Spleen (tissue), 11 donors: ENCODE measurements around the gene GSG1L. TPM values are rescaled to one million over a fixed set of nuclear protein-coding genes. Genes with fewer than 3 reads are reported as not detected.

ENCODE experiments used
- DNase-seq: peaks from one replicate; pipeline ENCODE4 v3.0.0-alpha.2; 2020
- H3K27ac ChIP-seq, 8 donors: fragments of 200-600 bp; sonication (generic) in 7 of 8; 1 replicate in 4 of 8; 2 replicates in 4 of 8; pipeline versions ENCODE4 v1.5.0 to v1.8.0; 2016 to 2021; ENCODE audit warnings: inconsistent platforms in 4 of 8, mild to moderate bottlenecking in 4 of 8, moderate library complexity in 1 of 8
- H3K27me3 ChIP-seq, 7 donors: fragments of 200-600 bp; sonication (generic) in 6 of 7; replicated peaks in 1 of 7; 1 replicate in 4 of 7; 2 replicates in 3 of 7; pipeline versions ENCODE4 v1.5.0 to v1.8.0; 2016 to 2021; ENCODE audit warnings: inconsistent platforms in 3 of 7, mild to moderate bottlenecking in 1 of 7
- H3K36me3 ChIP-seq, 6 donors: fragments of 200-600 bp; sonication (generic) in 5 of 6; 1 replicate in 4 of 6; 2 replicates in 2 of 6; pipeline versions ENCODE4 v1.5.0 to v1.8.0; 2016 to 2021; ENCODE audit warnings: inconsistent platforms in 2 of 6
- H3K4me1 ChIP-seq, 6 donors: fragments of 200-600 bp; sonication (generic) in 5 of 6; 1 replicate in 3 of 6; 2 replicates in 3 of 6; pipeline versions ENCODE4 v1.5.0 to v1.8.0; 2016 to 2021; ENCODE audit warnings: inconsistent platforms in 3 of 6
- H3K4me3 ChIP-seq, 8 donors: fragments of 200-600 bp; sonication (generic) in 7 of 8; 1 replicate in 4 of 8; 2 replicates in 4 of 8; pipeline versions ENCODE4 v1.5.0 to v1.8.0; 2016 to 2021; ENCODE audit warnings: inconsistent platforms in 4 of 8, mild to moderate bottlenecking in 4 of 8, moderate library complexity in 2 of 8
- H3K9me3 ChIP-seq, 8 donors: fragments of 200-600 bp; sonication (generic) in 7 of 8; 1 replicate in 4 of 8; 2 replicates in 4 of 8; pipeline versions ENCODE4 v1.5.0 to v1.8.0; 2016 to 2021; ENCODE audit warnings: inconsistent platforms in 4 of 8
- CTCF ChIP-seq, 11 experiments: fragments of 200-600 bp in 7 of 11; fragments of 450-650 bp in 4 of 11; sonication (generic) in 4 of 11; IDR thresholded peaks in 8 of 11; conservative IDR thresholded peaks in 3 of 11; 1 replicate in 7 of 11; 2 replicates in 4 of 11; pipeline versions ENCODE4 v1.4.0 to v1.8.0; 2016 to 2021; ENCODE audit warnings: antibody characterized with exemption in 11 of 11, inconsistent platforms in 4 of 11, mild to moderate bottlenecking in 1 of 11
- POLR2A ChIP-seq, 3 donors: fragments of 450-650 bp; IDR thresholded peaks; one replicate each; pipeline ENCODE4 v1.5.1; 2017; ENCODE audit warnings: antibody characterized with exemption in 3 of 3, mild to moderate bottlenecking in 1 of 3
- POLR2AphosphoS5 ChIP-seq, 3 donors: sonication (generic); formaldehyde crosslinking; IDR thresholded peaks; one replicate each; pipeline ENCODE4 v1.5.1; 2017; ENCODE audit warnings: antibody characterized with exemption in 3 of 3
- WGBS, 5 donors: extraction: QIAGEN DNeasy Blood & Tissue Kit in 3 of 5; methylation state at CpG; one replicate each; pipeline versions ENCODE4 v1.1.5 to v1.1.7; 2013 to 2018; 5-methylcytosine and 5-hydroxymethylcytosine counted together
- intact Hi-C: fragments of 100-400 bp; cut with DNase I; formaldehyde crosslinking; loops from one replicate; pipeline ENCODE4 v1.15.0; 2023; ENCODE audit warnings: low total_unique reads
- polyA plus RNA-seq, 3 donors: library from polyadenylated mRNA; stranded (reverse); fragments of 200-250 nt; gene quantifications; one replicate each; pipeline ENCODE4 v1.2.1, GENCODE V29; 2013
- total RNA-seq, 7 donors: library from RNA; depleted of rRNA in 3 of 7; stranded (reverse); fragments of >200 nt in 3 of 7; fragmentation: NEBNext Ultra II Directional in 4 of 7; extraction: Animal tissue kit (Norgen Biotek cat#: 25700) in 4 of 7; gene quantifications; one replicate each; pipeline versions ENCODE4 v1.1.0 to v1.2.1, GENCODE V29; 2016 to 2021
- donor health status: healthy with polysubstance abuse.
- donor health status: DM: no; HTN: no; CAD: no; lungs with moderate emphysema.
- donor health status: DM: no; HTN: no; CAD: no.
- donor health status: Bipolar disorder and iron deficiency.
- donor health status: healthy.
- donor health status: DM: no; HTN: no; CAD: no.
- donor health status: DM: yes; HTN: yes; CAD: no.

Gene GSG1L
- total and polyA plus RNA-seq, 10 donors: 0.22 to 0.58 (median 0.43) TPM; not detected in 6

- TF ChIP-seq CTCF (IDR thresholded peaks at IDR 0.05 in 8 of 11, conservative IDR thresholded peaks at IDR 0.05 in 3 of 11) (no peak), POLR2AphosphoS5 (IDR thresholded peaks at IDR 0.05) (no peak), POLR2A (IDR thresholded peaks at IDR 0.05) (no peak)
- Histone ChIP-seq H3K4me3 (no peak overlapping the region), H3K9me3 (no peaks in the 10 kb centered on the region), H3K27me3 (peaks cover 0 to 62% (median 4%) of the 10 kb centered on the region in 7 donors), H3K27ac (no peak overlapping the region), H3K36me3 (no peaks in the 10 kb centered on the region), H3K4me1 (no peaks in the 10 kb centered on the region)
- 54 to 68% (median 67%) methylated on average over 6 of the region's 6 CpGs for WGBS, 5 donors
- DNase-seq: no peak
- intact Hi-C loops: no loop called here
These were observed 141.1 kb downstream of the GSG1L start for GRCh38 chr16:27922433-27922832.

GRCh38 chr16:27921134-27921533 lies 142.4 kb downstream of the GSG1L start:
- Histone ChIP-seq H3K4me1 (no peaks in the 10 kb centered on the region), H3K27me3 (peaks cover 0 to 70% (median 4%) of the 10 kb centered on the region in 7 donors), H3K4me3 (no peak overlapping the region), H3K9me3 (no peaks in the 10 kb centered on the region), H3K27ac (no peak overlapping the region), H3K36me3 (no peaks in the 10 kb centered on the region)
- DNase-seq: peak; percentile 4
- intact Hi-C loops: no loop called here
- TF ChIP-seq CTCF (IDR thresholded peaks at IDR 0.05 in 8 of 11, conservative IDR thresholded peaks at IDR 0.05 in 3 of 11) (no peak), POLR2A (IDR thresholded peaks at IDR 0.05) (no peak)
- 60 to 70% (median 61%) methylated on average over 4 of the region's 4 CpGs for WGBS, 5 donors

DNA sequence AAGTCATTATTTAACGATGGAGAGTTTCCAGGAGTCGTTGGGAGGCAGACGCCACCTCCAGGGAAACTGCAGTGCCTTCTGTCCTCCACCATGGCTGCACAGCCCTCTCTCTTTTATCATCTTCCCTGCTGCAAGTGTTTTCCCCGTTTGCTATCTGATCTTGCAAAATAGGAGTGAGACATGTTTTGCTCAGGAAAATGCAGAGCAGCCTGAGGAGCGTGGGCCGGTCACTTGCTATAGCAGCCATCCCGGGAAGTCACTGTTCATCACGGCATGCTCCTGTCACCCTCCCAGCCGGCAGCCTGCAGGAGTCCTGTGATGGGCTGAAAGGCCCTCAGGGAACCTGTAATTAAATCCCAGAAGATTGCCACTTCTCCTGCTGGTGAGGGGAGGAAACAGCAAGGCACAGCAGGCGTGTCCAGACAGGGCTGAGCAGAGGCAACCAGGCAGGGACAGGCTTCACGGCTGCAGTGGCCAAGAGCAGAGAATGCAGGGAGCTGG lies 143.1 kb downstream of the GSG1L start:
- no peaks in the 10 kb centered on the region for H3K4me1 ChIP-seq
- no peak overlapping the region for H3K4me3 ChIP-seq
- H3K27ac ChIP-seq: no peak overlapping the region
- TF ChIP-seq POLR2A (IDR thresholded peaks at IDR 0.05): no peak
- TF ChIP-seq POLR2AphosphoS5 (IDR thresholded peaks at IDR 0.05): no peak
- TF ChIP-seq CTCF (IDR thresholded peaks at IDR 0.05 in 8 of 11, conservative IDR thresholded peaks at IDR 0.05 in 3 of 11): no peak
- H3K9me3 ChIP-seq: no peaks in the 10 kb centered on the region
- intact Hi-C loops: no loop called here
- WGBS, 5 donors: 14 to 20% (median 17%) methylated on average over 11 of the region's 11 CpGs
- peak; percentile 50 for DNase-seq
- H3K36me3 ChIP-seq: no peaks in the 10 kb centered on the region
- peaks cover 0 to 77% (median 4%) of the 10 kb centered on the region in 7 donors for H3K27me3 ChIP-seq

GRCh38 chr16:27918755-27919154 lies 144.8 kb downstream of the GSG1L start:
- peaks cover 0 to 89% (median 4%) of the 10 kb centered on the region in 7 donors for H3K27me3 ChIP-seq
- no peak overlapping the region for H3K27ac ChIP-seq
- H3K36me3 ChIP-seq: no peaks in the 10 kb centered on the region
- H3K9me3 ChIP-seq: no peaks in the 10 kb centered on the region
- TF ChIP-seq POLR2A (IDR thresholded peaks at IDR 0.05) (no peak), CTCF (IDR thresholded peaks at IDR 0.05 in 8 of 11, conservative IDR thresholded peaks at IDR 0.05 in 3 of 11) (no peak)
- H3K4me1 ChIP-seq: no peaks in the 10 kb centered on the region
- intact Hi-C loops: no loop called here
- H3K4me3 ChIP-seq: no peak overlapping the region
- 51 to 73% (median 70%) methylated on average over 5 of the region's 5 CpGs for WGBS, 5 donors
- DNase-seq: no peak
